ENCODE measurements around the gene XIRP1.

Gene XIRP1

DNA sequence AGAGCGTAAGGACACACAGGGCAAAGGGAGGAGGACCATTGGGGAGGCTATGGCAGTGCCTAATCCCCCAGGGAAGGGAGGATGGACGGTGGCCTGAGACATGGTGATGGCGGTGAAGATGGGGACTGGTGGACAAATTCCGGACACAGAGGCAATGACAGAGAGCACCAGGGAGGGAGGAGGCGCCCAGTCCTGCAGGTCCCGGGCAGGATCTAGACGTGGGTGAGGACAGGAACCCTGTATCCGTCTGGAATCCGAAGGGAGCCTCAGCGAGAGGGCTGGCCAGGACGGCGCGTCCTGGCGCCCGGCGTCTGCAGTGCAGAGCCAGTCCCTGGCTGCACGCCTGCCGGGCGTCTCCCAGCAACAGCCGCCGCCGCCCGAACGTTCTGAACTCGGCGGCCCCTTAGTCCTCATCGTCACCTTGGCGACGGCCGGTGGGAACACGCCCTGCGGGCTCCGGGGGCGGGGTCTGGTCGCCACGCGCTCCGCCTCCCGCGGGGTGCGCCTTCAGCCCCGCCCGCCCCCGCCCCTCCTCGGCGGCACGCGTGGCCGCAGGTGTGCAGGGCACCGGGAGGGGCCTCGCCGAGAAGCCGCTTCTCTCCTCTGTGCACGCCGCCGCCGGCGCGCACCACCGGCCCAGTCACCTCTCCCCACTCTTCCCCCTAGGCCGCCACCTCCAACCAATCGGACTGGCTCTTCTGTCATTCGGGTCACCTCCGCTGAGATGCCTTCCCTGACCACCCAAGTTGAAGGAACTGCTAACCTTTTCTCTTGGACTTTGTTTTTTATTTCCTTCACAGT is 11.6 kb downstream of the XIRP1 start:
- peak overlapping the region; percentile 91 for H3K4me3 Mint-ChIP-seq
- DNase-seq = peak; percentile 92
- peak overlapping the region; percentile 66 for H3K27ac Mint-ChIP-seq
- H3K36me3 Mint-ChIP-seq (ENCODE audit: low read depth) = no peaks in the 10 kb centered on the region
- H3K4me1 Mint-ChIP-seq = peaks cover 69% of the 10 kb centered on the region
- TF ChIP-seq, protein P1, sequence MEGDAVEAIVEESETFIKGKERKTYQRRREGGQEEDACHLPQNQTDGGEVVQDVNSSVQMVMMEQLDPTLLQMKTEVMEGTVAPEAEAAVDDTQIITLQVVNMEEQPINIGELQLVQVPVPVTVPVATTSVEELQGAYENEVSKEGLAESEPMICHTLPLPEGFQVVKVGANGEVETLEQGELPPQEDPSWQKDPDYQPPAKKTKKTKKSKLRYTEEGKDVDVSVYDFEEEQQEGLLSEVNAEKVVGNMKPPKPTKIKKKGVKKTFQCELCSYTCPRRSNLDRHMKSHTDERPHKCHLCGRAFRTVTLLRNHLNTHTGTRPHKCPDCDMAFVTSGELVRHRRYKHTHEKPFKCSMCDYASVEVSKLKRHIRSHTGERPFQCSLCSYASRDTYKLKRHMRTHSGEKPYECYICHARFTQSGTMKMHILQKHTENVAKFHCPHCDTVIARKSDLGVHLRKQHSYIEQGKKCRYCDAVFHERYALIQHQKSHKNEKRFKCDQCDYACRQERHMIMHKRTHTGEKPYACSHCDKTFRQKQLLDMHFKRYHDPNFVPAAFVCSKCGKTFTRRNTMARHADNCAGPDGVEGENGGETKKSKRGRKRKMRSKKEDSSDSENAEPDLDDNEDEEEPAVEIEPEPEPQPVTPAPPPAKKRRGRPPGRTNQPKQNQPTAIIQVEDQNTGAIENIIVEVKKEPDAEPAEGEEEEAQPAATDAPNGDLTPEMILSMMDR (IDR thresholded peaks at IDR 0.05) = no peak
- H3K9me3 Mint-ChIP-seq = no peaks in the 10 kb centered on the region
- peaks cover 11% of the 10 kb centered on the region for H3K27me3 Mint-ChIP-seq (ENCODE audit: low read depth, poor library complexity)

DNA sequence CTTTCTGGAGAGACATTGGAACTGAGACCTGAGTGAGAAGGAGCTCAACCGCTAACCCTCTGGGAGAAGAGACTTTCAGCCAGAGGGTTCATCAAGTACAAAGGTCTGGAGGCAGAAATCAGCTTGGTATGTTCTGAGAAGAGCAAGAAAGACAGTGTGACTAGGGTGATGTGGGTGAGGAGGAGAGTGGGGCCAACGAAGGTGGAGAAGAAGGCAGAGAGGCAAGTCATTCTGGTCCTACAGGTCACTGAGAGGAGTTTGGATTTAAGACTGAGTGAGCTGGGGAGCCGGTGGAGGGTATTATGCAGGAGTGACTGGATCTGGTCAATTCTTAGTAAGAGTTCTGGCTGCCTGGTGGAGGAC is 12.2 kb downstream of the XIRP1 start:
- TF ChIP-seq, protein P1 (IDR thresholded peaks at IDR 0.05) = no peak
- peak overlapping the region; percentile 91 for H3K4me3 Mint-ChIP-seq
- H3K27me3 Mint-ChIP-seq (ENCODE audit: low read depth, poor library complexity) = peaks cover 7% of the 10 kb centered on the region
- peaks cover 72% of the 10 kb centered on the region for H3K4me1 Mint-ChIP-seq
- peak overlapping the region; percentile 66 for H3K27ac Mint-ChIP-seq
- no peaks in the 10 kb centered on the region for H3K9me3 Mint-ChIP-seq
- DNase-seq = no peak
- no peaks in the 10 kb centered on the region for H3K36me3 Mint-ChIP-seq (ENCODE audit: low read depth)

DNA sequence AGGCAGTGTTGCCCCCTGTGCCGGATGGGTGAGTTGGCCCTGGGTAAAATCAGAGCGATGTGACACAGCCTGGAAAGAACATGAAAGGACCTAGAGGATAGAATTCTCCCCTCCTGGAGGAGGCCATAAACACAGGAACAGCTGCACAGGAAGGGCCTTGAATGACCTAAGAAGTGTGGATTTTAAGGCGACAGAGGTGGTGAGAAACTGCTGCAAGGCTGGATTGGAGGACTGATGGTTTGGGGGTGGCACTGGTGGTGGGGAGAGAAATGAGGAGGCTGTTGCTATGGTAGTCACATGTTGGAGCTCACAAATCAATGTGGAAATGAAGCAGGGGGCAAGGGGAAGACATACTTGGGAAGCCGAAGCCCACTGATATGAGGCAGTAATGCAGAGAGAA is 13.8 kb downstream of the XIRP1 start:
- H3K4me1 Mint-ChIP-seq = peaks cover 70% of the 10 kb centered on the region
- no peak for DNase-seq
- H3K27me3 Mint-ChIP-seq (ENCODE audit: low read depth, poor library complexity) = peaks cover 6% of the 10 kb centered on the region
- peak overlapping the region; percentile 68 for H3K27ac Mint-ChIP-seq
- H3K9me3 Mint-ChIP-seq = peaks cover 9% of the 10 kb centered on the region
- TF ChIP-seq, protein P1 (IDR thresholded peaks at IDR 0.05) = no peak
- H3K4me3 Mint-ChIP-seq = peak overlapping the region; percentile 91
- peaks cover 5% of the 10 kb centered on the region for H3K36me3 Mint-ChIP-seq (ENCODE audit: low read depth)

DNA sequence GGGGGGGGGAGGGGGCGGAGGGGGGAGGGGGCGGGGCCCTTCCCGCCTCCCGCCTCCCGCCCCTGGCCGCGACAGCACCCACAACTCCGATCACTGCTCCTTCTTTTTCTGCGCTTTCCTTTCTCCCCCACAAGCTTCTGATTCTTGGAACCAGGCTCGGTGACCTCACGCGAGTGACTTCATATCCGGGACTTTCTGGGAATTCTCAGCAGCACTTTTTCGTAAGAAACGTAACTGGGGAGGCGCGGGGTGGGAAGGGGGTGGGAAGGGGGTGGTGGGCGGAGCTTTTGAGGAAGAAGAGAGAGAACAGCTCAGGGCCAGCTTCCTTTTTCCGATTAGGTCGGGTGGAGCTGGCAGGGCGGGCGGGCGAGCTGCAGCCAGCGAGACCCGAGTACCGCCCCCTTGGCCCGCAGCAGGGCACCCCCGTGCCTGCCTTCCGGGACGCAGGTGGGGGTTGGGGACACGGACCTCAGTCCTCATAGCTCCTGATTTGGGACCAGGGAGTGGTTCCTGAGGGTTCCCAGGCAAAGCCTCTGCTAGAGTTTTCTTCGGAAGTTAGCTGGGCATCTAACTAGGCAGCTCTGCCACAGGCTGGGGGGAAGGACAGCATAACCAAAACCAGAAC is 14.6 kb downstream of the XIRP1 start:
- Mint-ChIP-seq H3K27me3 (ENCODE audit: low read depth, poor library complexity) (peaks cover 4% of the 10 kb centered on the region), H3K4me3 (peak overlapping the region; percentile 91), H3K27ac (peak overlapping the region; percentile 99), H3K36me3 (ENCODE audit: low read depth) (peaks cover 5% of the 10 kb centered on the region), H3K9me3 (peaks cover 15% of the 10 kb centered on the region), H3K4me1 (peaks cover 65% of the 10 kb centered on the region)
- TF ChIP-seq, protein P1 (IDR thresholded peaks at IDR 0.05) = no peak
- DNase-seq = peak; percentile 67

DNA sequence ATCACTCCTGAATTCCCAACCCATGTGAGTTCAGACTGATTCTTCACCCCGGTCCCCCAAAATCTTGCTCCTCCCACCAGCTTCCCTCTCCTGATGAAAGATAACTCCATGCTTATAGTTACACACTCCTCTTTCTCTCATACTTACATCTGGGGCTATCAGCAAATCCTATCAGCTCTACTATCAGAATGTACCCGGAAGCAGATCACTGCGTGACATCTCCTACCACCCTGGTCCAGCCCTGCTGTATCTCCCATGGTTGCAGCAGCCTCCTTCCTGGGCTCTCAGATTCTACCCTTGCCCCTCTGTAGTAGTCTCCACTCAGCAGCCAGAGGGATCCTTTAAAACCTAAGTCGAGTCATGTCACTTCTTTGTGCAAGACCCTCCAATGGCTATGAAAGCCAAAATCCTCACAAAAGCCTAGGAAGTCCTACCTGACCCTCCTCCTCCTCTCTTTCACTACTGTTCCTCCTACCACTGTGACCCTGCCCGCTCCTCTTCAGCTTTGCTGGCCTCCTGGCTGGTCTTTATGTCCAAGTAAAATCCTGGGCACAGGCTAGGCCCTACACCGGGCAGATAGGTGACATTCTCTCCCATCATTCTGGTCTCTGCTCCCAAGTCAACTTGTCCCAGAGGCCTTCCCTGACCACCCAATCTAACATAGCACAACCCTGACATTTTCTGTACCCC is 16.2 kb downstream of the XIRP1 start:
- no peak for DNase-seq
- peak overlapping the region; percentile 28 for H3K4me3 Mint-ChIP-seq
- peak overlapping the region; percentile 99 for H3K27ac Mint-ChIP-seq
- TF ChIP-seq, protein P1 (IDR thresholded peaks at IDR 0.05) = no peak
- peaks cover 5% of the 10 kb centered on the region for H3K36me3 Mint-ChIP-seq (ENCODE audit: low read depth)
- H3K4me1 Mint-ChIP-seq = peaks cover 57% of the 10 kb centered on the region
- peaks cover 23% of the 10 kb centered on the region for H3K9me3 Mint-ChIP-seq
- peaks cover 4% of the 10 kb centered on the region for H3K27me3 Mint-ChIP-seq (ENCODE audit: low read depth, poor library complexity)

Data from nephron progenitor cell (in vitro differentiated cells).